GM23248 (cell line): Measurements from ENCODE around the gene SLC16A3. TPM values are rescaled to one million over a fixed set of nuclear protein-coding genes. Genes with fewer than 3 reads are reported as not detected.

Experiments used
- DNase-seq: peaks from one replicate; pipeline ENCODE4 v3.0.0-alpha.2; 2015
- H2AFZ ChIP-seq: fragments of 200-600 bp; sonication (generic); 2 replicates; pipeline ENCODE4 v1.6.1; 2016; ENCODE audit warnings: antibody characterized with exemption
- H3F3A ChIP-seq: fragments of 200-600 bp; sonication (generic); 2 replicates; pipeline ENCODE4 v1.6.1; 2016; ENCODE audit warnings: mild to moderate bottlenecking, antibody characterized with exemption, mixed run types; ENCODE audit not compliant: insufficient read depth
- H3K27ac ChIP-seq: fragments of 200-600 bp; sonication (generic); 2 replicates; pipeline ENCODE4 v1.5.1; 2016; ENCODE audit warnings: mild to moderate bottlenecking
- H3K27me3 ChIP-seq: fragments of 200-600 bp; sonication (generic); replicated peaks from 2 replicates; pipeline ENCODE4 v1.6.1; 2016; ENCODE audit warnings: mild to moderate bottlenecking; ENCODE audit not compliant: insufficient read depth
- H3K36me3 ChIP-seq: fragments of 200-600 bp; sonication (generic); 2 replicates; pipeline ENCODE4 v1.6.1; 2016; ENCODE audit warnings: low read depth, mild to moderate bottlenecking
- H3K4me1 ChIP-seq: fragments of 200-600 bp; sonication (generic); 2 replicates; pipeline ENCODE4 v1.6.1; 2016; ENCODE audit warnings: mild to moderate bottlenecking; ENCODE audit not compliant: insufficient read depth
- H3K4me2 ChIP-seq: fragments of 200-600 bp; sonication (generic); one replicate; pipeline ENCODE4 v1.6.1; 2016; ENCODE audit warnings: mild to moderate bottlenecking; ENCODE audit not compliant: unreplicated experiment
- H3K4me3 ChIP-seq: fragments of 200-600 bp; sonication (generic); 2 replicates; pipeline ENCODE4 v1.5.1; 2016; ENCODE audit warnings: mild to moderate bottlenecking
- H3K79me2 ChIP-seq: fragments of 200-600 bp; sonication (generic); 2 replicates; pipeline ENCODE4 v1.6.1; 2016; ENCODE audit warnings: mild to moderate bottlenecking; ENCODE audit not compliant: insufficient read depth
- H3K9ac ChIP-seq: fragments of 200-600 bp; sonication (generic); 2 replicates; pipeline ENCODE4 v1.6.1; 2016; ENCODE audit warnings: mild to moderate bottlenecking
- H3K9me2 ChIP-seq: fragments of 200-600 bp; sonication (generic); 2 replicates; pipeline ENCODE4 v1.6.1; 2016; ENCODE audit warnings: mixed run types, mild to moderate bottlenecking, moderate library complexity; ENCODE audit not compliant: insufficient read depth
- H3K9me3 ChIP-seq: fragments of 200-600 bp; sonication (generic); one replicate; pipeline ENCODE4 v1.6.1; 2017; ENCODE audit warnings: low read depth
- H4K20me1 ChIP-seq: fragments of 200-600 bp; sonication (generic); 2 replicates; pipeline ENCODE4 v1.6.0; 2016; ENCODE audit not compliant: insufficient read depth
- EZH2 ChIP-seq: fragments of 200-600 bp; sonication (generic); IDR thresholded peaks from 2 replicates; pipeline ENCODE4 v1.6.1; 2018; ENCODE audit warnings: antibody characterized with exemption, mild to moderate bottlenecking; ENCODE audit not compliant: insufficient read depth, poor library complexity, severe bottlenecking
- EZH2phosphoT487 ChIP-seq: fragments of 200-600 bp; sonication (generic); IDR thresholded peaks from 2 replicates; pipeline ENCODE4 v1.6.1; 2018; ENCODE audit warnings: antibody characterized with exemption, moderate library complexity, mild to moderate bottlenecking, low read depth; ENCODE audit not compliant: insufficient read depth
- WGBS, 2 experiments: methylation state at CpG; one replicate each; pipeline ENCODE4 v1.1.6; 2015 to 2017; ENCODE audit warnings: low lambda C conversion rate in 2 of 2, low coverage in 1 of 2; ENCODE audit errors: missing lambda C conversion rate in 2 of 2; 5-methylcytosine and 5-hydroxymethylcytosine counted together
- in situ Hi-C: fragments of 300-500 bp; cut with MboI; formaldehyde crosslinking; loops from 2 replicates; pipeline ENCODE4 v1.15.0; 2020
- polyA plus RNA-seq: library from polyadenylated mRNA; unstranded; fragments of >200 nt; fragmentation: Nextera tagmentation; extraction: Ambion mirVana; gene quantifications from 2 replicates; pipeline ENCODE4 v1.2.1, GENCODE V29; 2016
- total RNA-seq: library from RNA; depleted of rRNA; stranded (reverse); fragments of >200 nt; shearing (Covaris generic); gene quantifications from 2 replicates; pipeline ENCODE4 v1.2.3, GENCODE V29; 2014

The SLC16A3 gene
- total and polyA plus RNA-seq, 2 experiments from 2014 or later: 95.5 to 550 TPM

- Histone ChIP-seq H2AFZ (no peak overlapping the region), H3K4me1 (peaks cover 39% of the 10 kb centered on the region), H3K9me2 (no peaks in the 10 kb centered on the region), H4K20me1 (peaks cover 7% of the 10 kb centered on the region; the same call in 1 of the 2 replicates), H3K36me3 (peaks cover 5% of the 10 kb centered on the region; the same call in 1 of the 2 replicates), H3K4me2 (peak overlapping the region; percentile 20), H3K79me2 (peaks cover 74% of the 10 kb centered on the region), H3K27me3 (no peaks in the 10 kb centered on the region), H3K27ac (peak overlapping the region; percentile 70), H3K4me3 (peak overlapping the region; percentile 18), H3F3A (peaks cover 34% of the 10 kb centered on the region), H3K9me3 (no peaks in the 10 kb centered on the region), H3K9ac (peak overlapping the region; percentile 60)
- TF ChIP-seq EZH2phosphoT487: no peak
- TF ChIP-seq EZH2: no peak
- in situ Hi-C loops: no loop called here
- 46 to 61% methylated on average over 18 to 34 of the region's 34 CpGs for WGBS, 2 experiments
- peak; percentile 58 for DNase-seq
Observed at GRCh38 chr17:82237746-82238471, 9.1 kb downstream of the SLC16A3 start.

GRCh38 chr17:82238472-82239201 lies 9.8 kb downstream of the SLC16A3 start:
- Histone ChIP-seq H3K27ac (peak overlapping the region; percentile 70), H3K4me1 (peaks cover 39% of the 10 kb centered on the region), H3K9me3 (no peaks in the 10 kb centered on the region), H3K4me2 (peak overlapping the region; percentile 20), H3F3A (peaks cover 38% of the 10 kb centered on the region), H3K79me2 (peaks cover 66% of the 10 kb centered on the region), H3K4me3 (peak overlapping the region; percentile 18), H3K36me3 (peaks cover 9% of the 10 kb centered on the region; the same call in 1 of the 2 replicates), H3K27me3 (no peaks in the 10 kb centered on the region), H2AFZ (no peak overlapping the region), H3K9me2 (no peaks in the 10 kb centered on the region), H4K20me1 (peaks cover 7% of the 10 kb centered on the region; the same call in 1 of the 2 replicates), H3K9ac (peak overlapping the region; percentile 60)
- WGBS, 2 experiments: 24 to 25% methylated on average over 33 of the region's 33 CpGs
- in situ Hi-C loops: no loop called here
- DNase-seq: peak; percentile 92
- TF ChIP-seq EZH2: no peak
- no peak for TF ChIP-seq EZH2phosphoT487

- Histone ChIP-seq H3K36me3 (peaks cover 13% of the 10 kb centered on the region; the same call in 1 of the 2 replicates), H3K27me3 (no peaks in the 10 kb centered on the region), H3K27ac (peak overlapping the region; percentile 79), H3K9ac (no peak overlapping the region), H4K20me1 (peaks cover 6% of the 10 kb centered on the region; the same call in 1 of the 2 replicates), H2AFZ (no peak overlapping the region), H3F3A (peaks cover 46% of the 10 kb centered on the region), H3K4me3 (no peak overlapping the region), H3K9me2 (no peaks in the 10 kb centered on the region), H3K4me2 (no peak overlapping the region), H3K4me1 (peaks cover 39% of the 10 kb centered on the region), H3K79me2 (peaks cover 58% of the 10 kb centered on the region), H3K9me3 (no peaks in the 10 kb centered on the region)
- TF ChIP-seq EZH2 (no peak), EZH2phosphoT487 (no peak)
- WGBS, 2 experiments: 79 to 80% methylated on average over 16 to 17 of the region's 17 CpGs
- peak; percentile 62 for DNase-seq
- in situ Hi-C loops: no loop called here
Observed at GRCh38 chr17:82239401-82239925, 10.6 kb downstream of the SLC16A3 start.

- no peaks in the 10 kb centered on the region for H3K9me3 ChIP-seq
- H3K9me2 ChIP-seq: no peaks in the 10 kb centered on the region
- peaks cover 53% of the 10 kb centered on the region for H3K79me2 ChIP-seq
- H2AFZ ChIP-seq: no peak overlapping the region
- no peak overlapping the region for H3K4me2 ChIP-seq
- peaks cover 13% of the 10 kb centered on the region; the same call in 1 of the 2 replicates for H3K36me3 ChIP-seq
- peaks cover 2% of the 10 kb centered on the region; the same call in 1 of the 2 replicates for H4K20me1 ChIP-seq
- H3F3A ChIP-seq: peaks cover 52% of the 10 kb centered on the region
- no peak overlapping the region for H3K9ac ChIP-seq
- peaks cover 39% of the 10 kb centered on the region for H3K4me1 ChIP-seq
- H3K27me3 ChIP-seq: no peaks in the 10 kb centered on the region
- 89% methylated on average over 21 to 22 of the region's 22 CpGs for WGBS, 2 experiments
- DNase-seq: no peak
- peak overlapping the region; percentile 79 for H3K27ac ChIP-seq
- H3K4me3 ChIP-seq: no peak overlapping the region
- in situ Hi-C loops: no loop called here
- TF ChIP-seq EZH2 (no peak), EZH2phosphoT487 (no peak)
Observed at GRCh38 chr17:82239926-82240505, 11.2 kb downstream of the SLC16A3 start.
